ENCODE data around the gene MVB12B. TPM values are rescaled to one million over a fixed set of nuclear protein-coding genes. Genes with fewer than 3 reads are reported as not detected.

Gene MVB12B
- total and polyA plus RNA-seq, 4 experiments from 2014 or later: 0.30 to 6.5 (median 4.9) TPM

DNA sequence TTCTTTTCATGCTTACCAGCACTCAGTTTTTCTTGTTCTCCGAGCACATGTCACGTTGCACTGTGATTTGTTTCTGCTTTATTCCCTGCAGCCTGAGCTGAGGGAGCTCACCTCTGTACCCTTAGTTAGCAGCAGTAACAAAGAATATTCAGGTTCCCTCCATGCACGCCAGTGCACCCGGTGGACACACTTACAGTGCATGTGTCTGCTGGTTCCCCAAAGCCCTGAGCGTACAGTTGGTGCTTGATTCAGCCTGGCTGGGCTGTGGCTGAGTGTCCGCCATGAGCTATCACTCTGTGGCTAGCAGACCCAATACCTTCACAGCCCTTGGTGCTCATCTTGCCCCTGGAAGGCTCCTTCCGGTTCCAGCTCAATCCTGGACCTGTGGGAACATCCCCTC lies 93.5 kb downstream of the MVB12B start:
- POLR2A ChIA-PET (ENCODE audit: partially characterized antibody): no interaction called here
- Mint-ChIP-seq H3K4me3 (no peak overlapping the region), H3K4me1 (peaks cover 7 to 28% (median 19%) of the 10 kb centered on the region in 4 donors), H3K27me3 (no peaks in the 10 kb centered on the region), H3K36me3 (no peaks in the 10 kb centered on the region), H3K9me3 (no peaks in the 10 kb centered on the region), H3K27ac (no peak overlapping the region)
- DNase-seq: no peak
- Histone ChIP-seq H3K36me3 (ENCODE audit: insufficient read depth, low read length) (no peaks in the 10 kb centered on the region), H3K4me1 (ENCODE audit: insufficient read depth, low read length) (peaks cover 12% of the 10 kb centered on the region), H3K27me3 (ENCODE audit: insufficient read depth, low read length) (no peaks in the 10 kb centered on the region), H3K4me3 (ENCODE audit: low read length in 2 of 2) (no peak overlapping the region), H3K27ac (ENCODE audit: low read depth, low read length) (no peak overlapping the region), H3K9me3 (ENCODE audit: control insufficient read depth in 1 of 2, low read length in 2 of 2) (no peaks in the 10 kb centered on the region)
- CTCF ChIA-PET (ENCODE audit: partially characterized antibody): interaction anchor here (0.6 to 1.9 kb wide), 2 partner anchors 21 to 131 kb away, joined by 4 to 7 read pairs; no protein-coding TSS in a partner anchor
- intact Hi-C loops (cut with micrococcal nuclease): no loop called here

DNA sequence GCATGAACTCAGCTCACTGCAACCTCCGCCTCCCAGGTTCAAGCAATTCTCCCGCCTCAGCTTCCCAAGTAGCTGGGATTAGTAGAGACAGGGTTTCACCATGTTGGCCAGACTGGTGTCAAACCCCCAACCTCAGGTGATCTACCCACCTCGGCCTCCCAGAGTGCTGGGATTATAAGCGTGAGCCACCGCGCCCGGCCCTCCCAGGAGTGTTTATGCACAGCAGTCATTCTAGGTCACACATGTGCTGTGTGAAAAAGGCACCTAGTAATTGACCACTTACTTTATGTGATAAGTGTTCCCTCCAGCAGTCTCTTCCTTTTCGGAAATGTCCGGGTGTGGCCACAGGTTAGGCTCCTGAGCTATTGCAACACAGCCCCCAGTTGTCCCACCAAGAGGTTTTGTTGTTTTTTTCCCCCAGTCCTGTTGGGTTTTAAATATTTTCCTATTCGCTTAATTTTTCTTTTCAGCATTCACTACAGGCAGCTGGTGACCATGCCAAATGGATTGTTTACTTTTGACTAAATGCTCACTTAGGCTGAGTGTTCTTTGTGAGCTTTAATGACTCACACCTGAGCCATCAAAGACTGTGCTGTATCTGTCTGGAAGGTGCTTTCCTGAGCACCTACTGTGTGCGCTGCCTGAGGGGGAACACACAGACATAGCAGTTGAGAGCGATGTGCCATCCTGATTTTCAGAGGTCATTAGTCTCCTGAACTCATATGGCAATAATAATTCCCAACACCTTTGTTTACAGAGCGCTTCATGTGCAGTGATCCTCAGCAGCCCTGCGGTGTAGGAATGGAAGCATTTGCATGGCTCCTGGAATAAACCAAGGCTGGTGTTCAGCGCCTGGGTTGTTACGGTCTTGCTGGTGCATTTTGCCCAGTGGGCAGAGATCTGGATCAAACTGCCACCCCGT lies 94.3 kb downstream of the MVB12B start:
- no peaks in the 10 kb centered on the region for H3K27me3 ChIP-seq (ENCODE audit: insufficient read depth, low read length)
- no peak overlapping the region for H3K4me3 ChIP-seq (ENCODE audit: low read length in 2 of 2)
- H3K36me3 ChIP-seq (ENCODE audit: insufficient read depth, low read length): no peaks in the 10 kb centered on the region
- DNase-seq: no peak
- CTCF ChIA-PET (ENCODE audit: partially characterized antibody): interaction anchor here (0.6 to 1.9 kb wide), 3 partner anchors 16 to 131 kb away, joined by 3 to 7 read pairs (median 4); no protein-coding TSS in a partner anchor
- H3K36me3 Mint-ChIP-seq: no peaks in the 10 kb centered on the region
- no peaks in the 10 kb centered on the region for H3K9me3 ChIP-seq (ENCODE audit: control insufficient read depth in 1 of 2, low read length in 2 of 2)
- intact Hi-C loops (cut with micrococcal nuclease): no loop called here
- peaks cover 12% of the 10 kb centered on the region for H3K4me1 ChIP-seq (ENCODE audit: insufficient read depth, low read length)
- H3K27me3 Mint-ChIP-seq: no peaks in the 10 kb centered on the region
- POLR2A ChIA-PET (ENCODE audit: partially characterized antibody): no interaction called here
- H3K4me3 Mint-ChIP-seq: no peak overlapping the region
- H3K27ac ChIP-seq (ENCODE audit: low read depth, low read length): no peak overlapping the region
- no peak overlapping the region for H3K27ac Mint-ChIP-seq
- H3K9me3 Mint-ChIP-seq: no peaks in the 10 kb centered on the region
- peaks cover 7 to 28% (median 19%) of the 10 kb centered on the region in 4 donors for H3K4me1 Mint-ChIP-seq

DNA sequence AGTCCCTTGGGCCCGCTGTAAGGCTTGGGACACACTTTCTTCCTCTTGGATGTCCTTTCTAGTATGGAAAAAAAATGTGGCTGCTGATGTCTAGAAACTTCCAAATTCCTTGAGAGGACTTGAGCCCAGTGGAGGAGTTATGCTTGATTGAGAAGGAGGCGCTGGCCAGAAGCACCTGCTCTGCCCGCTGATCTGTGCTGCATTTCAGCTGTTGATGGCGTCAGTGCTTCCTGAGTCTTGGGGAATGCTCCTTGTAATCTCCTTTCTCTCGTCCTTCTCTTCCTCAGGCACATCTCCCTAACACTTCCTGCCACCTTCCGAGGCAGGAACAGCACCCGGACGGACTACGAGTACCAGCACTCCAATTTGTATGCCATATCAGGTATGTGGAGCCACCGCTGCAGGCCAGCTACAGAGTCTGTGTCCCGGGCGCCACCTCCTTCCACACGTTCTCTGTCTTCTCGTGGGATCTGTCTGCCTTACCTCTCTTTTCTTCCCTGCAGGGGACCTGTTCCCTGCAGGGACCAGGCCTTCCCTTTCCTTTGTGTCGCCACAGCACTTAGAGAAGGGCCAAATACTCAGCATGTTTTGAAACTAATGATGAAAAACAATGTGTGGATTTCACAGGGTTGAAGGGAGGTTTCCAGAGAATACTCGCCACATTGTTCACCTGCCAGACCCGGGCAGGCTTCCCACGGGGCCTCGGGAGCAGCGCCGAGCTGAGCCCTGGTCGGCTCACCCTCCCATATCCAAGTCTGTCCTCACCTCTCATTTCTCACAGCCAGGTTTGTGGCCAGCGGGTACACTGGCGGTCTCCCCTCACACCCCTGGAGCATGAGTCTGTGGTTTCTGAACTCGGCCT lies 95.2 kb downstream of the MVB12B start:
- H3K27me3 Mint-ChIP-seq: no peaks in the 10 kb centered on the region
- H3K27ac ChIP-seq (ENCODE audit: low read depth, low read length): no peak overlapping the region
- CTCF ChIA-PET (ENCODE audit: partially characterized antibody): interaction anchor here (1.1 kb wide), 1 partner anchor 15 kb away, joined by 3 read pairs; no protein-coding TSS in a partner anchor
- POLR2A ChIA-PET (ENCODE audit: partially characterized antibody): no interaction called here
- no peaks in the 10 kb centered on the region for H3K9me3 Mint-ChIP-seq
- peaks cover 12% of the 10 kb centered on the region for H3K4me1 ChIP-seq (ENCODE audit: insufficient read depth, low read length)
- H3K4me1 Mint-ChIP-seq: peaks cover 7 to 28% (median 19%) of the 10 kb centered on the region in 4 donors
- intact Hi-C loops (cut with micrococcal nuclease): no loop called here
- peak overlapping the region in 1 of 7 donors; percentile 48 for H3K27ac Mint-ChIP-seq
- H3K4me3 Mint-ChIP-seq: no peak overlapping the region
- no peak for DNase-seq
- H3K36me3 ChIP-seq (ENCODE audit: insufficient read depth, low read length): no peaks in the 10 kb centered on the region
- H3K4me3 ChIP-seq (ENCODE audit: low read length in 2 of 2): no peak overlapping the region
- H3K9me3 ChIP-seq (ENCODE audit: control insufficient read depth in 1 of 2, low read length in 2 of 2): no peaks in the 10 kb centered on the region
- no peaks in the 10 kb centered on the region for H3K27me3 ChIP-seq (ENCODE audit: insufficient read depth, low read length)
- H3K36me3 Mint-ChIP-seq: peaks cover 0 to 4% of the 10 kb centered on the region in 2 donors

DNA sequence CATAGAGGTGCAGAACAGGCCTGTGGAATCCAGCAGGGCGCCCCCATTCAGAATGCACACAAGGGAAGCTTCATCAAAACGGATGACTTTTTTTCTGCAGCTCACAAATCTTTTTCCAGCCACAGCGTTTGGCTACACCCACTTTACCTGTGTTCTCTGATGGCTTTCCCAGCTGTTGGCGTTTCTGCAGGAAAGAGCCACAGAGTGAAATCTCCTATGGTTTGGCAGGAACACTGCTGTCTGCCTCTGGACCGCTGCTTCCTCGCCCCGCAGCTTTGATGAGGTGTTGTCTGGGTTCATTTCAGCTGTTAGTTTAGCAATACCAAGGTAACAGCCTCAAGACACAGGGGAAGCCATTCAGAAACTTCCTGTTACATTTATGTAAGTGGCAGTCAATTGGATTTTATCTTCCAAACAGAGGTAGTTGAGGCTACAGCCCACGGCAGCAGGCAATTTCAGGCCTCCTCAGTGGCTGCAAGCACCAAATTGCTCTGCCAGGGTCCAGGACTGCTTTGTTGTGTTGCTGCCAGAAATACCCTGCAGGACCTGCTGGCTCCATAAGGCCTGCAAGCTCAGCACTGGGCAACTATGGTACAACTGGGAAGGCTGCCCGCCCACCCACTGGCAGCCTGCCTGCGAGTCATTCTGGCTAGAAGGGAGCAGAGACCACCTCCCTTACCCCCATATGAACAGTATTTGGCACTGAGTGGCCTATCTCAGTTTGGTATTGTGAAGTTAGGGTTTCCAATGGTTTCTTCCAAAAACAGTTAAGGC lies 96.7 kb downstream of the MVB12B start:
- ChIA-PET CTCF (ENCODE audit: partially characterized antibody) (interaction anchor here (0.9 to 1.1 kb wide), 3 partner anchors 12 to 68 kb away, joined by 3 to 5 read pairs (median 3); no protein-coding TSS in a partner anchor), POLR2A (ENCODE audit: partially characterized antibody) (interaction anchor here (1.2 to 2.5 kb wide), 2 partner anchors 12 to 48 kb away, joined by 3 to 12 read pairs; no protein-coding TSS in a partner anchor)
- intact Hi-C loops (cut with micrococcal nuclease): no loop called here
- peaks cover 8 to 28% (median 15%) of the 10 kb centered on the region in 4 donors for H3K4me1 Mint-ChIP-seq
- H3K27ac Mint-ChIP-seq: peak overlapping the region in 6 of 7 donors; percentile 14 to 75 (median 58)
- peaks cover 0 to 4% of the 10 kb centered on the region in 2 donors for H3K36me3 Mint-ChIP-seq
- H3K27me3 Mint-ChIP-seq: no peaks in the 10 kb centered on the region
- H3K9me3 Mint-ChIP-seq: no peaks in the 10 kb centered on the region
- Histone ChIP-seq H3K4me1 (ENCODE audit: insufficient read depth, low read length) (peaks cover 12% of the 10 kb centered on the region), H3K36me3 (ENCODE audit: insufficient read depth, low read length) (no peaks in the 10 kb centered on the region), H3K27me3 (ENCODE audit: insufficient read depth, low read length) (no peaks in the 10 kb centered on the region), H3K9me3 (ENCODE audit: control insufficient read depth in 1 of 2, low read length in 2 of 2) (no peaks in the 10 kb centered on the region), H3K4me3 (ENCODE audit: low read length in 2 of 2) (no peak overlapping the region), H3K27ac (ENCODE audit: low read depth, low read length) (no peak overlapping the region)
- H3K4me3 Mint-ChIP-seq: peak overlapping the region in 6 of 8 donors; percentile 10 to 57 (median 34)
- DNase-seq: peak in 2 of 5 donors; percentile 6 to 22

DNA sequence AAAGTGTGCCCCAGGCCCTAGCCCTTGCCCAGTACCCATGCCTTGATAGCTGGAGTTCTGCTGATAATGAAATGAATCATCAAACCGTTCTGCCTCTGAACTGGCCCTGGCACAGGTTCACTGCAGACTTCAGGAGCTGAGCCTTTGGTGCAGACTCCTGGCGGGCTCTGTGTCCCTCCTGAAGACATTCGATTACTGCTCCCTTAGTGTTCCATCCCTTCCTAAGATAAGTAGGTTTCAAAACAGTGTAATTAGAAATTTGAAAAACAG lies 97.2 kb downstream of the MVB12B start:
- no peaks in the 10 kb centered on the region for H3K9me3 Mint-ChIP-seq
- H3K36me3 Mint-ChIP-seq: peaks cover 0 to 4% of the 10 kb centered on the region in 2 donors
- ChIA-PET CTCF (ENCODE audit: partially characterized antibody) (no interaction called here), POLR2A (ENCODE audit: partially characterized antibody) (interaction anchor here (1.2 to 2.5 kb wide), 2 partner anchors 13 to 48 kb away, joined by 3 to 12 read pairs; no protein-coding TSS in a partner anchor)
- H3K27me3 ChIP-seq (ENCODE audit: insufficient read depth, low read length): no peaks in the 10 kb centered on the region
- no peak overlapping the region for H3K4me3 Mint-ChIP-seq
- DNase-seq: no peak
- peak overlapping the region in 4 of 7 donors; percentile 7 to 74 (median 48) for H3K27ac Mint-ChIP-seq
- no peak overlapping the region for H3K4me3 ChIP-seq (ENCODE audit: low read length in 2 of 2)
- peaks cover 12% of the 10 kb centered on the region for H3K4me1 ChIP-seq (ENCODE audit: insufficient read depth, low read length)
- no peak overlapping the region for H3K27ac ChIP-seq (ENCODE audit: low read depth, low read length)
- no peaks in the 10 kb centered on the region for H3K27me3 Mint-ChIP-seq
- no peaks in the 10 kb centered on the region for H3K9me3 ChIP-seq (ENCODE audit: control insufficient read depth in 1 of 2, low read length in 2 of 2)
- H3K36me3 ChIP-seq (ENCODE audit: insufficient read depth, low read length): no peaks in the 10 kb centered on the region
- H3K4me1 Mint-ChIP-seq: peaks cover 11 to 28% (median 15%) of the 10 kb centered on the region in 4 donors
- intact Hi-C loops (cut with micrococcal nuclease): no loop called here

DNA sequence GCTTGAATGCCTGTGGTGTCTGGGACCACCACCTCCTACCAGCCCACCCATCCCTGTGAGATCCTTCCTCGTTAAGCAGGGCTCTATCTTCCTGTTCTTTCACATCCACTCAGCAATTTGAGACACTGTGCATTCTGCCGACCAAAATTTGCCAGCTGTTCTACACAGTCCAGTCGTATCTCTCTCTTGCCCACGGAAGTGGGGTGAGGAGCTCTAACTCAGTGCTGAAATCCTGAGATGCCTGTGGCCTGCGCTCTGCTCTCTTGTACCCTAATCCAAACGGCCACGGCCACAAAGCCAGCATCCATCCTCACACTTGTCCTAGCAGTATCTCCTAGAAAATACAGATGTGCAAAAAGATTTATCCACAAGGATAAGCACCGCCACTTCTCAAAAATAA lies 97.9 kb downstream of the MVB12B start:
- peaks cover 11 to 28% (median 15%) of the 10 kb centered on the region in 4 donors for H3K4me1 Mint-ChIP-seq
- H3K4me3 ChIP-seq (ENCODE audit: low read length in 2 of 2): no peak overlapping the region
- ChIA-PET CTCF (ENCODE audit: partially characterized antibody) (no interaction called here), POLR2A (ENCODE audit: partially characterized antibody) (interaction anchor here (2.5 kb wide), 1 partner anchor 47 kb away, joined by 12 read pairs; no protein-coding TSS in a partner anchor)
- no peaks in the 10 kb centered on the region for H3K9me3 ChIP-seq (ENCODE audit: control insufficient read depth in 1 of 2, low read length in 2 of 2)
- H3K9me3 Mint-ChIP-seq: no peaks in the 10 kb centered on the region
- H3K36me3 Mint-ChIP-seq: peaks cover 0 to 4% of the 10 kb centered on the region in 2 donors
- H3K4me3 Mint-ChIP-seq: peak overlapping the region in 1 of 8 donors; percentile 44
- H3K27ac ChIP-seq (ENCODE audit: low read depth, low read length): no peak overlapping the region
- peak overlapping the region in 2 of 7 donors; percentile 6 to 44 for H3K27ac Mint-ChIP-seq
- no peaks in the 10 kb centered on the region for H3K27me3 ChIP-seq (ENCODE audit: insufficient read depth, low read length)
- H3K27me3 Mint-ChIP-seq: no peaks in the 10 kb centered on the region
- peaks cover 12% of the 10 kb centered on the region for H3K4me1 ChIP-seq (ENCODE audit: insufficient read depth, low read length)
- intact Hi-C loops (cut with micrococcal nuclease): no loop called here
- H3K36me3 ChIP-seq (ENCODE audit: insufficient read depth, low read length): no peaks in the 10 kb centered on the region
- DNase-seq: no peak
